Skeletal muscle satellite cell (primary cell): ENCODE data around the gene ZBTB44.
"Not testable (repeated sequence)": the region's sequence is repeated elsewhere in the genome, so short reads cannot be mapped to it uniquely, and the experiment has no call there.

ENCODE experiments used
- H3K27me3 ChIP-seq: 2 replicates; pipeline ENCODE4 v1.7.0; 2013; ENCODE audit warnings: low read length; ENCODE audit not compliant: control insufficient read depth, insufficient read depth
- H3K36me3 ChIP-seq: 2 replicates; pipeline ENCODE4 v1.7.0; 2013; ENCODE audit warnings: mild to moderate bottlenecking, control low read depth, low read length; ENCODE audit not compliant: insufficient read depth
- H3K4me1 ChIP-seq: 2 replicates; pipeline ENCODE4 v1.7.0; 2013; ENCODE audit warnings: low read length; ENCODE audit not compliant: control insufficient read depth, insufficient read depth
- H3K4me2 ChIP-seq: 2 replicates; pipeline ENCODE4 v1.7.0; 2013; ENCODE audit warnings: mild to moderate bottlenecking, low read length
- H3K4me3 ChIP-seq: 2 replicates; pipeline ENCODE4 v1.7.0; 2013; ENCODE audit warnings: low read length
- H3K9ac ChIP-seq: 2 replicates; pipeline ENCODE4 v1.7.0; 2013; ENCODE audit warnings: mild to moderate bottlenecking, low read depth, low read length, moderate library complexity
- H3K9me3 ChIP-seq: replicated peaks from 2 replicates; pipeline ENCODE4 v1.7.0; 2013; ENCODE audit warnings: mild to moderate bottlenecking, control low read depth, low read length

ZBTB44 gene

DNA sequence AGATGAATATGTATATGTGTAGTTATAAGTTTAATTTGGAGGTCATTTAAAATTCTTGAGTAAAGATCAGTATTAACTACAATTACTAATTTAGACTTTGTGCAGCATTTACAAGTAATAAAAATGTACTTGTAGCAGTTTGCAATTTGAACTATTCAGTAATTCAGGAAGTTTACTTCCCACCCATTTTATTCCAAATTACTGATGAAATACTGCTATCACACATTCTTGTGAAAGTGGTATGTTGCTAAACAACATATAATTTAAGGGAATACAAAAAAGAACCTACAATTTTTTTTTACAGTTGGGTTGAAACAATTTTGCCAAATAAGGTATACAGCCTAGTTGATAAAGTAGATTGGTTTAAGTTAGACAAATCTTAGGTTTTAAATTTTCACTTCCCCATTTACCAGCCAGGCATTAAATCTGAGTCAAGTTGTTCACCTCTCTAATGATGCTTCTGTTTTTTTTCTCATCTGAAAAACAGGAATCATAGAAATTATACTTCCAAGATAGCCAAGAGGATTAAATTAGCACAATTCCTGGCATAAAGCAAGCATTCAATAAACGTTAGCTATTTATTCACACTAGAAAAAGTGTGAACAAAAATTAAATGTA is 45.3 kb downstream of the ZBTB44 start:
- Histone ChIP-seq H3K4me3 (no peak overlapping the region), H3K4me1 (no peaks in the 10 kb centered on the region), H3K9ac (no peak overlapping the region)

DNA sequence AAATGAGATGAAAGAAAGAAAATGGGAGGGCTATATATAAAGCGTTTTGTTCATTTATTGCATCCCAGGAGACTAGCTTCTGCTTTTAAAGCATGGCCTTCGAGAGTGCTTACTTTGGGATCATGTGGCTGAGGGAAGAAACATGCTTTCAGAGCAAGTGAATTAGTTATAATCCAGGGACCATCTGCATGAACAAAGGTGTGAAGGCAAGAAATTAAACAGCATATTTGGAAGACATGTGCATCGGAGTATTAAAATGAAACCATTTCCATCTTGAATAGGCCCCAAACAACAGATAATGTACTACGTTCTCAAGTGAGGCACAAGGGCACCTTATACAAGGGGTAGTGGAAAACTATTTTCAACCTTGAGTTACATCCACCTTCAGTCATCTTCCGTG is 51.4 kb downstream of the ZBTB44 start:
- H3K9ac ChIP-seq: no peak overlapping the region
- H3K4me3 ChIP-seq: no peak overlapping the region
- no peaks in the 10 kb centered on the region for H3K27me3 ChIP-seq
- H3K4me2 ChIP-seq: no peak overlapping the region
- H3K4me1 ChIP-seq: no peaks in the 10 kb centered on the region
- no peaks in the 10 kb centered on the region for H3K9me3 ChIP-seq
- peaks cover 8% of the 10 kb centered on the region for H3K36me3 ChIP-seq

More for the DNA sequence above, 45.3 kb downstream of the ZBTB44 start:
- Histone ChIP-seq H3K4me2 (no peak overlapping the region), H3K36me3 (no peaks in the 10 kb centered on the region), H3K9me3 (no peaks in the 10 kb centered on the region), H3K27me3 (no peaks in the 10 kb centered on the region)

DNA sequence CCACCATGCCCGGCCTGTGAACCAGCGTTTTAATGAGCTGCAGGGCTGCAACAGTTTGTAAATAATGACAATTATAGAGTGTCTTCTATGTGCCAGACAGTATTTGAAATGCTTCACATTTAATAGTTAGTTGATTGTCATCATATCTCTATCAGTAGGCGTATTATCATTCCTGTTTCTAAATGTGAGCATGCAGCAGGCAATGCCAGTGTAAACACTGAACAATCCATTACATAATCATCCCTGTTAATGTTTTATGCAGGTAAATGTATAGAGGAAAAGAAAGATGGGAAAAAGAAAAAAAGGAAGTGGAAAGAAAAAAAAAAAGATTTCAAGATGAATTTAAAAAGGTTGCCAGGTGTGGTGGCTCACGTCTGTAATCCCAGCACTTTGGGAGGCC is 52.3 kb downstream of the ZBTB44 start:
- no peaks in the 10 kb centered on the region for H3K27me3 ChIP-seq
- no peak overlapping the region for H3K4me2 ChIP-seq
- no peak overlapping the region for H3K4me3 ChIP-seq
- no peaks in the 10 kb centered on the region for H3K4me1 ChIP-seq
- H3K9me3 ChIP-seq: no peaks in the 10 kb centered on the region
- peaks cover 8% of the 10 kb centered on the region for H3K36me3 ChIP-seq
- H3K9ac ChIP-seq: no peak overlapping the region

DNA sequence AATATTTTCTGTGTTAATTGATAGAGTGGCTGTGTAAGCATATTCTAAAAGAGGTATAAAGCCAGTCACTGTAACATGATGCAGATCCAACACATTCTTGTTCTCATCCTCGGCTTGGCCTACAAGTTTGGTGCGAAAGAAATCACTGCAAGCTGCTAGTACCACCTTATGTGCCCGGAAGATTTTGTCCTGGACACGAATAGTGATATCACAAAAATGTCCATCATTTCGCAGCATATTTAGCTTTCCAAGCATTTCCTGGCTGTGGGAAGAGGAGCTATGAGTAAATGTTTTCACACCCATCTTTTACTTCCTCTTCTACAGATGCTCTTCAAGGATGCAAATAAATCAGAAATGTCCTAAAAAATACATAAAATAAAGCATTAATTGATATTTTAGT is 53.1 kb downstream of the ZBTB44 start:
- no peaks in the 10 kb centered on the region for H3K27me3 ChIP-seq
- H3K36me3 ChIP-seq: peaks cover 8% of the 10 kb centered on the region
- no peak overlapping the region for H3K9ac ChIP-seq
- no peaks in the 10 kb centered on the region for H3K9me3 ChIP-seq
- H3K4me2 ChIP-seq: no peak overlapping the region
- H3K4me1 ChIP-seq: no peaks in the 10 kb centered on the region
- H3K4me3 ChIP-seq: no peak overlapping the region

DNA sequence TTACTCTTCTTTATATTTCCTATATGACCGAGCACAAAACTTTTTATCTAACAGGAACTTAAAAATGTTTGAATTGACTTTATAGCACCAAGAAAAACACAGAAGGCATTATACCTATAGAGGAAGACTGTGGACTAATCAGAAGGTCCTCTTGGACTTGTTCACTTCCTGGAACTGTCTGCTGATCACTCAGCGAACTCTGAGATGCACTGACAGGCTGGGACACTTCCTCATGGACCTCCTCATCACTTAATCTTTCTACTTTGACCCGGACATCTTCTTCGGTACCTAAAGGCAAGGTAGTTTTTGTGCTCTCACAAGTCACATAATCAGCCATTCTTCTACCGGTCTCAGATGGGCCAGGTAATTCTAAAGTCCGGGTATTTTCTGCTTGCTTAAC is 54.0 kb downstream of the ZBTB44 start:
- Histone ChIP-seq H3K9me3 (no peaks in the 10 kb centered on the region), H3K4me1 (no peaks in the 10 kb centered on the region), H3K4me3 (no peak overlapping the region), H3K36me3 (peaks cover 8% of the 10 kb centered on the region), H3K4me2 (no peak overlapping the region), H3K9ac (no peak overlapping the region), H3K27me3 (no peaks in the 10 kb centered on the region)

DNA sequence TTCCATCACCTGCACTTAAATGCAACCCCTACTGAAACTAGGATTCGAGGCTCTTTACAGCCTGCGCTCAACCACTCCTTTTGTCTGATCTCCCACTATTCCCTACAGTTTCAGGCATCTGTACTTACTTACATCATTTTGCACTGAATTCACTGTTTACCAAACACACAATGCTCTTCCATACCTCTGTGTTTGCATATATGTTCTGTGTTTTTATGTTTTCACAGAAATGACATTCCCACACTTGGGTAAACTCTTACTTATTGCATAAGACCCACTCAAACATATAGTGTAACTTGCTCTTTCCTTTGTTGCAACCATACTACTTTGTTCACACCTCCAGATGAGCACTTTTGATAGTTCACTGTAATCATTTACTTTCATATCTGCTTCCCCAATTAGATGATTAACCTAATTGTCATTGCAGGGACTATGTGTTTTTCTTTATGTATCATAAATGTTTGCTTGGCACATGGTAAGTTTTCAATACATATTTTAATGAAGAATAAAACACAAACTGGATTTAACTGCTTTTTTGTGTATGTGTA is 54.6 kb downstream of the ZBTB44 start:
- no peak overlapping the region for H3K4me2 ChIP-seq
- H3K9me3 ChIP-seq: no peaks in the 10 kb centered on the region
- H3K27me3 ChIP-seq: no peaks in the 10 kb centered on the region
- peaks cover 8% of the 10 kb centered on the region for H3K36me3 ChIP-seq
- no peak overlapping the region for H3K4me3 ChIP-seq
- no peak overlapping the region for H3K9ac ChIP-seq
- H3K4me1 ChIP-seq: no peaks in the 10 kb centered on the region

DNA sequence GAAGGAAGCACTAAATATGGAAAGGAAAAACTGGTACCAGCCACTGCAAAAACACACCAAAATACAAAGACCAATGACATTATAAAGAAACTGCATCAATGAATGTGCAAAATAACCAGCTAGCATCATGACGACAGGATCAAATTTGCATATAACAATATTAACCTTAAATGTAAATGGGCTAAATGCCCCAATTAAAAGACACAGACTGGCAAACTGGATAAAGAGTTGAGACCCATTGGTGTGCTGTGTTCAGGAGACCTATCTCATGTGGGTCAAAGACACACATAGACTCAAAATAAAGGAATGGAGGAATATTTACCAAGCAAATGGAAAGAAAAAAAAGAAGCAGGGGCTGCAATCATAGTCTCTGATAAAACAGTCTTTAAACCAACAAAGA is 63.0 kb downstream of the ZBTB44 start:
- H3K4me1 ChIP-seq, H3K27me3 ChIP-seq, H3K9ac ChIP-seq, H3K36me3 ChIP-seq, H3K4me3 ChIP-seq, H3K4me2 ChIP-seq, H3K9me3 ChIP-seq: not testable (repeated sequence)

DNA sequence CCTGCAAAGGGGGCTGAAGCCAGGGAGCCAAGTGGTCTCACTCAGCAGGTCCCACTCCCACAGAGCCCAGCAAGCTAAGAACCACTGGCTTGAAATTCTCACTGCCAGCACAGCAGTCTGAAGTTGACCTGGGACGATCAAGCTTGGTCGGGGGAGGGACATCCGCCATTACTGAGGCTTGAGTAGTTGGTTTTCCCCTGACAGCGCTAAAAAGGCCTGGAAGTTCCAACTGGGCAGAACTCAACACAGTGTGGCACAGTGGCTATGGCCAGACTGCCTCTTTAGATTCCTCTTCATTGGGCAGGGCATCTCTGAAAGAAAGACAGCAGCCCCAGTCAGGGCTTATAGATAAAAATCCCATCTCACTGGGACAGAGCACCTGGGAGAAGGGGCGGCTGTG is 64.8 kb downstream of the ZBTB44 start:
- H3K36me3 ChIP-seq, H3K9me3 ChIP-seq, H3K9ac ChIP-seq, H3K27me3 ChIP-seq, H3K4me3 ChIP-seq, H3K4me1 ChIP-seq, H3K4me2 ChIP-seq: not testable (repeated sequence)

DNA sequence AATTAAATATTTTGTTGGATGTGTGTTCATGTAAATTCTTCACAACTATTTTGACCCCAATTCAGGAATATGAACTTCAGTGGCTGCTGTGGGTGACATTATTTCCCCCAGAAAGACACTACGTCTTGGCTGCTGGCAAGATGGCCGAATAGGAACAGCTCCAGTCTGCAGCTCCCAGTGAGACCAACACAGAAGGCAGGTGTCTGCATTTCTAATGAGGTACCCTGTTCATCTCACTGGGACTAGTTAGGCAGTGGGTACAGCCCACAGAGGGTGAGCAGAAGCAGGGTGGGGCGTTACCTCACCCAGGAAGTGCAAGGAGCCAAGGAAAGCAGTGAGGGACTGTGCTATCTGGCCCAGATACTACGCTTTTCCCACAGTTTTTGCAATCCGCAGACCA is 65.3 kb downstream of the ZBTB44 start:
- Histone ChIP-seq H3K4me1 (peaks cover 5% of the 10 kb centered on the region), H3K4me2 (no peak overlapping the region)

DNA sequence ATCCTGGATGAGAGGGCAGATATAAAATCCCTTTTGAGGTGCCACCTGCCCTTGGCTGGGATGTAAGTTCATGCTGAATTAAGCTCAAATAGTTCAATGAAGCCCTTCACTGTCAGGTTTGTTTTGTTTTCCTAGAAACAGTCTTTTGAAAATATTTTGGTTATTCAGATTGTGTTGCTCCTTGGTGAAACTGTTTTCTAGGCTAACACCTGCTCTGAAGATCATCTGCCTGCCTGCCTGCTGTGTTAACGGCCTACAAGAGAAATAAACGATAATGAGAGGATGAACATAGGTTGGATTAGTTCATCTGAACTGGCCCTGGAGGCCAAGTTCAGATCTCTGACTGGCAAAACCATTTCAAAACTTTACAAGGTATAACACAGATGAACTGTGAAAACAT is 67.4 kb downstream of the ZBTB44 start:
- no peak overlapping the region for H3K4me2 ChIP-seq
- no peaks in the 10 kb centered on the region for H3K9me3 ChIP-seq
- peaks cover 5% of the 10 kb centered on the region for H3K4me1 ChIP-seq
- no peaks in the 10 kb centered on the region for H3K27me3 ChIP-seq
- no peak overlapping the region for H3K9ac ChIP-seq
- H3K36me3 ChIP-seq: no peaks in the 10 kb centered on the region
- H3K4me3 ChIP-seq: no peak overlapping the region

More for the DNA sequence above, 65.3 kb downstream of the ZBTB44 start:
- H3K36me3 ChIP-seq: no peaks in the 10 kb centered on the region
- H3K9ac ChIP-seq: no peak overlapping the region
- no peaks in the 10 kb centered on the region for H3K9me3 ChIP-seq
- H3K4me3 ChIP-seq: no peak overlapping the region
- H3K27me3 ChIP-seq: no peaks in the 10 kb centered on the region

DNA sequence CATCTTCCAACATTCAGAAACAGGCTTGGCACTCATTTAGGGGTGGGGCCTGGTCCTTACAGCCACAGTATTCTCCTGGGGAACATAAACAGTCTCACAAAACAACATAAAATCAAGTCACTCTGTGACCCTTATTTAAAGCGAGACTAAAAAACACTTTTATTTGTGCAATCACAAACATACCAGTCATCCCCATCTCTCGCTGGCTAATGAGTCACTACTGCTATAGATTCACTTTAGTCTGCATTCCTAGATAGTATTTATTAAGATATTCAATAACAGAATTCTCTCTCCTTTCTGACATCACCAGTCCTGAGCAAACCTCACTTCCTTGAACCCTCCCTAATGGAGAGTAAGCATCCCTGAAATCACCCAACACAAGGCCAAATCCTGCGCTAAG is 68.0 kb downstream of the ZBTB44 start:
- no peaks in the 10 kb centered on the region for H3K27me3 ChIP-seq
- H3K9me3 ChIP-seq: no peaks in the 10 kb centered on the region
- H3K36me3 ChIP-seq: no peaks in the 10 kb centered on the region
- H3K4me1 ChIP-seq: peaks cover 5% of the 10 kb centered on the region
- no peak overlapping the region for H3K4me2 ChIP-seq
- H3K9ac ChIP-seq: no peak overlapping the region
- H3K4me3 ChIP-seq: no peak overlapping the region

DNA sequence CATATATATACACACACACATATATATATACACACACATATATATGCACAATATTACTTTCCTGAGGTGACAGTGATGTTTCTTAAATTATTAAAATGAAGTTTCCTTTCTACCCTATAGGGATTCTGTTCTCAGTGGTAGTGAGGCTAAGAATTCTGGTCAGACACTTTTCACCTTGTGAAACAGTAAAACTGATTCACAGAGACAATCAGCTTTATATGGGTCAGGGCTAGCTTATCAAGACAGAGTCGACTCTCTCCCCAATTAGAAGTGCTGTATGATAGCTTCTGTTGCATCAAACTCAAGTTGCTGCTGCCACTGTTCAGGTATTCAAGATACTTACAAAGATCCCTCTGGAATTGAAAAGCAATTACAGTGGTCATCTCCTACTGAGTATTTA is 68.4 kb downstream of the ZBTB44 start:
- Histone ChIP-seq H3K9me3 (no peaks in the 10 kb centered on the region), H3K27me3 (no peaks in the 10 kb centered on the region), H3K4me1 (peaks cover 5% of the 10 kb centered on the region), H3K36me3 (no peaks in the 10 kb centered on the region), H3K9ac (no peak overlapping the region), H3K4me2 (no peak overlapping the region), H3K4me3 (no peak overlapping the region)
